Measurements from ENCODE around the gene ALDOB. TPM values are rescaled to one million over a fixed set of nuclear protein-coding genes. Genes with fewer than 3 reads are reported as not detected.

The ALDOB gene
- total RNA-seq, 1 experiment from 2014 or later = not detected

GRCh38 chr9:101458963-101459631 is 23.5 kb upstream of the ALDOB start:
- DNase-seq (ENCODE audit: extremely low read depth, low read depth) = peak; percentile 81

- DNase-seq (ENCODE audit: extremely low read depth, low read depth) = no peak
These were observed 21.4 kb upstream of the ALDOB start for GRCh38 chr9:101457003-101457402.

DNA sequence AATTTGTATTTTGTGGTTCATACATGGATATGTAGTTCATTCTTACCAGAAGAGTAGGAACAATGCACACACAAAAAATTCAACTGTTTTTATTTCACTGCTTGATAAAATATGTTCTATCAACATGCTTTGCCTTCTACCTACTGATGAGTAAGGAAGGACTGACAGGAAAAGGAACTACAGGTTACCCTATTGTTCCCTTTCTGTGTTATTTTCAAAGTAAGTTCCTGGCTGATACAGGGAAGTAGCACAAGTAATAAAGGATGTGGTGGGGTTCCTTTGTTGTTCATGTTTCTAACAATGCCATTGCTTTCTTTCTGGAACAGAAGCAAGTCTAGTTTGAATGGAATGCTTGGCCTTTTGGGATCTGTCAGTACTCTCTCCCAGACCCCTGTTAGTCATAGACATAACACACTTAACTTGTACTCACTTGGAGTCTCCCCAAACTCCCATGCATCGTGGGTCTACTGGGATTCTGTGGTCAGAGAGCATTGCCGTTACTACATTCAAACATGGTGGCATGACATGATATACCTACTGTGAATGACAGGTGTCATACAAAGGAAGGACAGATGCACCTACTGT is 20.2 kb upstream of the ALDOB start:
- DNase-seq (ENCODE audit: extremely low read depth, low read depth) = no peak

- no peak for DNase-seq (ENCODE audit: extremely low read depth, low read depth)
These were observed 18.4 kb upstream of the ALDOB start for GRCh38 chr9:101453776-101454570.

GRCh38 chr9:101451498-101451897 is 15.9 kb upstream of the ALDOB start:
- no peak for DNase-seq (ENCODE audit: extremely low read depth, low read depth)

DNA sequence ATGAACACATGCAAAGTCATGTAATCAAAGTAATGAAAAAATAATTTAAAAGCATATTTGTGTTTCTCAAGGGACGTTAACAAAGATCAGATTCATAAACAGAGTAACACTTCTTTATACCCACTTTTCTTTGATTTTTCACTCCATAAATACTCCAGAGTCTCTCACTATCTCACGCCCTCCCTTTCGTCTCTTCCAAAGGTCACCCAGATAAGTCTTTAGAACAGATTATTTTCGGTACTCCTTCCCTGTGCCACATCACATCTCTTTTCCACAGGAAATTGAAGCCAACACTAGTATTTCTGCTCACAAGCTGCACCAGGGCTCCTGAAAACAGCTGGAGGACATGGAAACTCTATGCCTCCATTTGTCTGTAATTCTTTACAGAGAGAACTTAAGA is 15.4 kb upstream of the ALDOB start:
- DNase-seq (ENCODE audit: extremely low read depth, low read depth) = no peak

DNA sequence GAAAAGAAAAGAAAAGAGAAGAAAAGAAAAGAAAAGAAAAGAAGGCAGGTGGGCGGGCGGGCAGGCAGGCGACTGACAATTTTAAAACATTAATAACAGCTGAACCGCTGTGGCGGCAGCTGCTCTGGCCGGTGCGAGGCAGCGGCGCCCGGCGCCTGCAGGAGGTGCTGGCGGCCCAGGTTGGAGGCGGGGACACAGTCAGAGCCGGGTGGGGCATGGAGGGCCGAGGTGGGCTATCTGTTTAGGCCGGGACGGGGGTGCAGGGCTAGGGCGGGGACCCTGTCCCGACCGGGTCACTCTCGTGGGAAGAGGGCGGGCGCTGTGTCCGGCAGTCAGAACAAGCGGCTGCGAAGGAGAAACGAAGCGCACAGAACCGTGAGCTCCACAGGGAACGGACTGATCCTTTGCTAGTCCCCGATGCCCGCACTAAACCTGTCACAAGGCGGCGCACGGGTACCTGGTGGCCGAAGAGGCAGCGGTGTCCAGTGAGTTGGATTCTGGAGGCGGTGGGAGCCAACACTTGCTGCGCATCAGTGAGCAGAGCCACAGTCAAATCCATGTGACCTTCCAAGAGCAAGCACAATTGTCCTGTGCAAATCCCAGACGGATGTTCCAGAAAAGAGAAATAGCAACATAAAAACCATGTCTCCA is 13.6 kb upstream of the ALDOB start:
- DNase-seq (ENCODE audit: extremely low read depth, low read depth) = peak; percentile 76

GRCh38 chr9:101448680-101449070 is 13.1 kb upstream of the ALDOB start:
- no peak for DNase-seq (ENCODE audit: extremely low read depth, low read depth)

- no peak for DNase-seq (ENCODE audit: extremely low read depth, low read depth)
These were observed 11.2 kb upstream of the ALDOB start for GRCh38 chr9:101446732-101447131.

- DNase-seq (ENCODE audit: extremely low read depth, low read depth) = no peak
These were observed 9.9 kb upstream of the ALDOB start for GRCh38 chr9:101445353-101446029.

DNA sequence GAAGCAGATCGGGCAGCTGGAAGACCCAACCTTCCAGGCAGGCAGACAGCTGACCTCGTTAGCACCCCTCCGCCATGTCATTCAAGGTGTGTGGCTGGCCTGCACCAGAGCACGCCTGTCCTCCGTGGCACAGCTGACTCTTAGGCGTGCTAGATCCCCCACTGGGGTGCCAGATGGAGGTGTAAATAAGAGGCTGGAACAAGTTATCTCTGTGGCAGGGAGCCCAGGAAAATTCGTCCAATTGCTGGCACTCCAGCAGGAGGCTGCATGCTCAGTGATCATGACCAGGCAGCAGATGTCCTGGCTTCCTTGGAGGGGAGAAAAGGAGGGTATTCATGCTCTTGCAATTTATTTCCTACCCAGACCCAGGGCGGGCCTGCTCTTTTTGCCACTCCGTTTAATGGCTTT is 7.8 kb upstream of the ALDOB start:
- no peak for DNase-seq (ENCODE audit: extremely low read depth, low read depth)

DNA sequence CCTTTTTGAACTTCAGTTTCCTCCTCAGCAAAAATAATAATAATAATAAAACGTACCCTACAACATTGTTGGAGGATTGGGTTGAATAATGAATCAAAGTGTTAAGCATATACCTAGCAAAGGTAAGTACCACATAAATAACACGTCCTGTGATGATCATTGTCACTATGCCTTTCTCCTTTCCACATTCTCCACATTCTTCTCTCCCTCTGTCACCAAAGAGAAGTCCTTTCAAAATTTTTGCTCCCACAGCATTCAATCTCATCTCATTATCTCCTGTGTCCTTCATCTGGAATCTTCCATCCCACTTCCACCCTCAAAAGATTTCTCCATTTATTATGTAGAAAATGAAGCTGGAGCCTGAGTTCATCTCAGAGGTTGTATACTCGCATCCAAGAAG is 7.2 kb upstream of the ALDOB start:
- DNase-seq (ENCODE audit: extremely low read depth, low read depth) = no peak

DNA sequence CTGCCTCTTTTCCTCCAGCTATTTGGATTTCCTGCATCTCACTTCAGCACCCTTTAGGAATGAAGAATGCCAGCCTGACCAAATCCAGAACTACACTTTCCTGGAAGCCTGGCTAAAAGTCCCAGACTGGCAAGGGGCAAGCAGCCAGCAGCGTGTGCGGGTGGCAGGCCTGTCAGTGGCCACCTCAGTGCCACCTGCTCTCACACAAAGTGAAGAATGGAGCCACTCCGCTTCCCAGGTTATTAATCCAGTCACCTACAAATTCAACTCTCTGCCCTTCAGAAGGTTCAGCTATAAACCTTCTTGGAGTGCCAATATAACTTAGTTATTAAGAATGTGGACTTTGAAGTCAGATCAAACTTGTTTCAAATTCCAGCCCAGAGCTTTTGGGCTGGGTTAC is 6.7 kb upstream of the ALDOB start:
- no peak for DNase-seq (ENCODE audit: extremely low read depth, low read depth)

- no peak for DNase-seq (ENCODE audit: extremely low read depth, low read depth)
These were observed 5.2 kb upstream of the ALDOB start for GRCh38 chr9:101440714-101441230.

DNA sequence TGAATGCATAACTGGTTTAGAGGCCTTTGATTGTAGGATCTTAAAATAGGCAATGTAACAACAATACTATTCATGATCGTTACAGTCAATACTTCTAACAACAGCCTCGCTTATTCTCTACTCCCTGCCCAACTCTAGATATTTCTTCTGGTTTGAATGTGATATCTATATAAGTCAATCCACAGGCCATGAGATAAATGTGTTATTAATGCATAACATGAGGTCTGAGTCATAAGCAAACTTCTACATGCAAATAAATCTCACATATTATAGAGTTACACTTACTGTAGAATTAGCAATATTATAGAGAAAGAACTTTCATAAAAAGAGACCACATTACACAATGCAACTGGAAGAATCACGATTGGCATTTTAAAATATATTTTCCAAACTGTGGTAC is 2.9 kb upstream of the ALDOB start:
- no peak for DNase-seq (ENCODE audit: extremely low read depth, low read depth)

DNA sequence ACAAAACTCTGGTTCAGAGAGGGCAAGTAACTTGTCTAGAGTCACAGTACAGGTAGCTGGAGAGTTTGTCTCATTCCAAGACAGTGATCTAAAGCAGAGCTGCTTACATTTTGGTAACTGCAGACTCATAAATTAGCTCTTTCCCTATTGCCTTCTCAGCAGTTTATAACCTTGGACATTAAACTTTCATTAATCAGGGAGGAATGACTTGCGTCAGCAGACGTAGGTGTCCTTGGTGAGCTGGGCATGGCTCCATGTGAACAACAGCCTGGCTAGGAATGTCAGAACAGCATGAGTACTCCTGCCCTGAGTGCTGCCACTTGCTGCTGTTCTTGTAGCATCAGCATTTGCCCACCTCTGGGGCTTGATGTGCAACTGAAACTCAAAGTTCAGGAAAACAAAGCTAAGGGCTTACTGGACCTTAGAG is 2.2 kb upstream of the ALDOB start:
- no peak for DNase-seq (ENCODE audit: extremely low read depth, low read depth)

GRCh38 chr9:101434998-101435397 is 576 bp downstream of the ALDOB start:
- DNase-seq (ENCODE audit: extremely low read depth, low read depth) = no peak

DNA sequence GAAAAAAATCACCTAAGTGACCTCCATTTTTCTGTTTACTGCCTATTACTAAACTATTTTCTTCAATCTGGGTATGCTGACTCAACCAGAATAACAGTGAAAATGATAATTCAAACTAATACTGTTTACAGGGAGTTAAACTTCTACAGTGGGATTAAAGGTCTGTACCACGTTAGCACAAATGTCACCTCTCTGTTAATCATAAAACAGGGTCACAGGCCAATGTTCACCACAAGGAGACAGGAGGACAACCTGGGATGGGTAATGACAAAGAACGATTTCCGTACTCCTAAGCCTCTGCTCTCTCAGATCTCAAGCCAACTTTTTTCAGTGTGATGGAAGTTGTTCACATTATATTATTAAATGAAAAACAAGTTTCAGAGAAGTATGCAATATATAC is 2.3 kb downstream of the ALDOB start:
- DNase-seq (ENCODE audit: extremely low read depth, low read depth) = no peak

DNA sequence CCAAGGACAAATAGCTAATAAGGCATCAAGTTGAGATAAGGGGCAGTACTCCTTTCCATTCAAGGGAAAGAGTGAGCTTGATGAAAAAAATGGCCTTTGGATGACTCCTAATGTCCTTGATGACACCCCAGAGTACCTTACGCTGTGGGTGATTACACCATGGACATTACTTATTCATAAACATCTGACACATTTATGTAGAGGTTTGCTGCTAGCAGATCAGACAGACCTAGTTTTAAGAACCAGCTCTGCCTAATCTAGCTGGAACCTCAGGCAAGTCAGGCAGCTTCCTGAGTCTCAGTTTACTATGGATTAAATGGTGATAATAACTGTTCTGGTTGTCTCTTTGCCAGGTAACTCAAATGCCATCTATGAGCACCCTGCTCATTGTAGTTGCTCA is 2.8 kb downstream of the ALDOB start:
- no peak for DNase-seq (ENCODE audit: extremely low read depth, low read depth)

GRCh38 chr9:101432171-101432570 is 3.4 kb downstream of the ALDOB start:
- DNase-seq (ENCODE audit: extremely low read depth, low read depth) = no peak

- DNase-seq (ENCODE audit: extremely low read depth, low read depth) = no peak
These were observed 5.8 kb downstream of the ALDOB start for GRCh38 chr9:101429736-101430135.
